ENCODE data around the gene OSBPL6. TPM values are rescaled to one million over a fixed set of nuclear protein-coding genes. Genes with fewer than 3 reads are reported as not detected.

OSBPL6 gene
- total RNA-seq, 4 donors from 2014 or later: 1.8 to 6.1 (median 3.4) TPM

DNA sequence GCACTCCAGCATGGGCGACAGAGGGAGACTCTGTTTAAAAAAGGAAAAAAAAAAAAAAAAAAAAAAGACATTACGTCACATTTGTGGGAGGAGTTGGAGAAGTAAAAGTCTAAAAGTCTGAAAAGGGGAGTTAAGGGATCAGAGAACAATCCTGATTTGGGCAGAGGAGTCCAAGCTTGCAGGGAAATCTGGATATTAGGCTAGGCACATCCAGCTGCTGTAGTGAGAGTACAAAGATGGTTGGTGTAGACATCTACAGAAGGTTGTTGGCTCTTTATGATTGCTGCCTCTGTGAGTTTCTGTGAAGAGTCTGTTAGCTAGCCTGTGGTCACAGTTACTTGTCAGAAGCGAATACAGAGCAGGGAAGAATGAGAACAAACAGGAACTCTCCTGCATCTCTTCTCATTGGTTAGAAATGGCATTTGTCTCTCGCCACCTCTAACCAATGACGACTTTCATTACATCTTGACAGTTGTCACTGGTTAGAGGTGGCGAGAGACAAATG, 3.3 kb upstream of the OSBPL6 start:
- no peak overlapping the region for H3K4me3 ChIP-seq
- peaks cover 0 to 27% (median 4%) of the 10 kb centered on the region in 3 donors for H3K4me1 ChIP-seq
- TF ChIP-seq, protein P1, sequence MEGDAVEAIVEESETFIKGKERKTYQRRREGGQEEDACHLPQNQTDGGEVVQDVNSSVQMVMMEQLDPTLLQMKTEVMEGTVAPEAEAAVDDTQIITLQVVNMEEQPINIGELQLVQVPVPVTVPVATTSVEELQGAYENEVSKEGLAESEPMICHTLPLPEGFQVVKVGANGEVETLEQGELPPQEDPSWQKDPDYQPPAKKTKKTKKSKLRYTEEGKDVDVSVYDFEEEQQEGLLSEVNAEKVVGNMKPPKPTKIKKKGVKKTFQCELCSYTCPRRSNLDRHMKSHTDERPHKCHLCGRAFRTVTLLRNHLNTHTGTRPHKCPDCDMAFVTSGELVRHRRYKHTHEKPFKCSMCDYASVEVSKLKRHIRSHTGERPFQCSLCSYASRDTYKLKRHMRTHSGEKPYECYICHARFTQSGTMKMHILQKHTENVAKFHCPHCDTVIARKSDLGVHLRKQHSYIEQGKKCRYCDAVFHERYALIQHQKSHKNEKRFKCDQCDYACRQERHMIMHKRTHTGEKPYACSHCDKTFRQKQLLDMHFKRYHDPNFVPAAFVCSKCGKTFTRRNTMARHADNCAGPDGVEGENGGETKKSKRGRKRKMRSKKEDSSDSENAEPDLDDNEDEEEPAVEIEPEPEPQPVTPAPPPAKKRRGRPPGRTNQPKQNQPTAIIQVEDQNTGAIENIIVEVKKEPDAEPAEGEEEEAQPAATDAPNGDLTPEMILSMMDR (IDR thresholded peaks at IDR 0.05): no peak
- TF ChIP-seq POLR2A (IDR thresholded peaks at IDR 0.05): no peak
- WGBS, 2 donors: 47 to 60% methylated on average over 6 of the region's 6 CpGs
- no peaks in the 10 kb centered on the region for H3K36me3 ChIP-seq
- H3K9me3 ChIP-seq: no peaks in the 10 kb centered on the region
- no peak overlapping the region for H3K27ac ChIP-seq
- H3K27me3 ChIP-seq: peaks cover 0 to 4% (median 0%) of the 10 kb centered on the region in 4 donors
- no peak for DNase-seq
- intact Hi-C loops (cut with DNase I): no loop called here

DNA sequence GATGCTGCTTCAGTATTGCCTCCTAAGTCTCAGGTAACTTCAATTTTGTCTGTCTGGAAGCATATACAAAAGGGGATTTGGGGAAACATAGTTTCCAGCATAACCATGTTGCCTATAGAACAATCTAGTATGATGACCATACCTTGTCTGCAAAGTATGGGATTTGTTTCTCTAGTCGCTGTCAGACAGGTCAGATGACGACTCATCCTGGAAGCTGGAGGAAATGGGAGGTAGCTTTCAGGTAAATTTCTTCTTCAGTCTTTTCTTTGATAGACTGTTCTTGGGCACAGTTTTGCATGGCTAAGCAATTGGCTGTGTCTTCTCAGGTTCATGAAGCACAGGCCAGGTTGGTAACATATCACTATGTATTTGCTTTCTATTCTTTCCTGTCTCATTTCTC, 2.8 kb upstream of the OSBPL6 start:
- Histone ChIP-seq H3K27me3 (peaks cover 0 to 4% (median 0%) of the 10 kb centered on the region in 4 donors), H3K4me3 (no peak overlapping the region), H3K27ac (no peak overlapping the region), H3K36me3 (no peaks in the 10 kb centered on the region), H3K9me3 (no peaks in the 10 kb centered on the region), H3K4me1 (peaks cover 0 to 27% (median 4%) of the 10 kb centered on the region in 3 donors)
- DNase-seq: no peak
- intact Hi-C loops (cut with DNase I): no loop called here
- WGBS, 2 donors: 58 to 89% methylated on average over 2 of the region's 2 CpGs
- no peak for TF ChIP-seq POLR2A (IDR thresholded peaks at IDR 0.05)
- TF ChIP-seq, protein P1 (IDR thresholded peaks at IDR 0.05): no peak

DNA sequence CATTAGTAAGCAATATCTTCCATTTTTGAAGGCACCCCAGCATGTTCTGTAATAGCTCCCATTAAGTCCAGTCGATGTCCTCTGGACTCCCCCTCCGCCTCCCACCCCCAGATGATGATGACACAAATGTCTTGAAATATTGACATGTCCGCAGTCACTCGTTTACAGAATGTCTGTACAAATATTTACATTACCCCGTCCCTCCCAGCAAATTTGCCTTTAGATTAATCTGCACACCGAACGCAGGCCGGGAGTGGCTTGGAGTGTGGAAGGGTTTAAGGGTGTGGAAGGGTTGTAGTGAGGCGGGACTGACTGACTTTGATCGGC, 853 bp upstream of the OSBPL6 start:
- no peaks in the 10 kb centered on the region for H3K9me3 ChIP-seq
- peaks cover 0 to 4% (median 0%) of the 10 kb centered on the region in 4 donors for H3K27me3 ChIP-seq
- H3K36me3 ChIP-seq: no peaks in the 10 kb centered on the region
- H3K4me1 ChIP-seq: peaks cover 0 to 27% (median 4%) of the 10 kb centered on the region in 3 donors
- H3K27ac ChIP-seq: peak overlapping the region; percentile 93 to 98 (median 93)
- H3K4me3 ChIP-seq: peak overlapping the region; percentile 71 to 96 (median 76)
- 5 to 23% methylated on average over 9 to 10 of the region's 10 CpGs for WGBS, 2 donors
- intact Hi-C loops (cut with DNase I): no loop called here
- TF ChIP-seq, protein P1 (IDR thresholded peaks at IDR 0.05): no peak
- no peak for TF ChIP-seq POLR2A (IDR thresholded peaks at IDR 0.05)
- DNase-seq: no peak

DNA sequence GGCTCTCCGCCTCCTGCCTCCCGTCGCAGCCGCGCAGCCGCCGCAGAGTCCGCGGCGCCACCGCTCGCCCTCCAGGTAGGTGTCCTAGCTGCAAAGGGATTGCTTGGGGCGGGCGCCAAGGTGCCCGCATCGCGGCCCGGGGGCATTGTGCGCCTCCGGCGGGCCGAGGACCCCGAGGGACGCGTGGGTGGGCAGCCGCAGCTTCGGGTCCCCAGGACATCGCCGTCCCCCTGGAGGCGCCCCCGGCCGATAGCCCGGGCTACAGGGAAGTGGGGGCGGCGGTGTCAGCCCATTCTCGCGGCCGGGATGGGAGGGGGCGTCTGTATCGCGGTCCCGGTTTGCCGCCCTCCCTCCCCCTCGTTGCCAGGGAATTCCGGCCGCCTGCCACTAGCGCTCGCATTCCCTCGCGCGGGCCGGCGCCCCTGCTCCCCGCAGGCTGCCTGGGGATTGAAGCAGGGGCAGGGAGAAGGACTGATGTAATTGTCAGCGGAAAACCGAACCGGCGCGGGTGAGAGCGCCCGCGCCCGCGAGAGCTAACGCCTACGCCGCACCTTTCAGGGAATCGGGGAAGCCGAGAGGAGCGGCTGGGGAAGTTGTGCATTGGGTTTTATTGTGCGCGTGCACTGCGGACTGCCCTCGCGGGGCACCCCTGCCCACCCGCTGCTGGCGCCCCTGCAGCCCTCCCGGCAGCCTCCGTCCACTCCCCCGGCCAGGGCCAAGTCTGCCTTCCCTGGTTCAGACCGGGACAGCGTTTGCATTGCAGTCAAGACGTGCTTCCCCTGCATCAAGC, 483 bp downstream of the OSBPL6 start:
- Histone ChIP-seq H3K27ac (peak overlapping the region; percentile 78 to 98 (median 93)), H3K4me1 (peaks cover 0 to 27% (median 4%) of the 10 kb centered on the region in 3 donors), H3K9me3 (no peaks in the 10 kb centered on the region), H3K27me3 (peaks cover 0 to 4% (median 0%) of the 10 kb centered on the region in 4 donors), H3K4me3 (peak overlapping the region; percentile 71 to 96 (median 76)), H3K36me3 (no peaks in the 10 kb centered on the region)
- TF ChIP-seq POLR2A (IDR thresholded peaks at IDR 0.05): no peak
- TF ChIP-seq, protein P1 (IDR thresholded peaks at IDR 0.05): no peak
- 0% methylated on average over 22 of the region's 83 CpGs; no CpG with 5 or more reads in 1 of the 2 donors for WGBS, 2 donors
- DNase-seq: no peak
- intact Hi-C loops (cut with DNase I): no loop called here

Measured in esophagus squamous epithelium (tissue), 5 donors.